NCI-H146 (cell line): ENCODE data around the gene SEC63.
"Not testable (repeated sequence)": the region's sequence is repeated elsewhere in the genome, so short reads cannot be mapped to it uniquely, and the experiment has no call there.

Experiments used
- DNase-seq: peaks from one replicate; lab custom pipeline; 2025; lab: John Stamatoyannopoulos, UW

SEC63 gene

GRCh38 chr6:107957909-107958688 is at the start of gene SEC63:
SEC63 (minus strand) TSS chr6:107958208; CDS start chr6:107958009, 199 bp downstream.
- DNase-seq = peak; percentile 97

- no peak for DNase-seq
Observed at GRCh38 chr6:108005961-108006360, 48.0 kb upstream of the SEC63 start.

- DNase-seq = no peak
Observed at GRCh38 chr6:108004861-108005260, 46.9 kb upstream of the SEC63 start.

- DNase-seq = peak; percentile 82
Observed at GRCh38 chr6:108002365-108003221, 44.6 kb upstream of the SEC63 start.

GRCh38 chr6:108001696-108002231 is 43.8 kb upstream of the SEC63 start:
- DNase-seq = no peak

- not testable (repeated sequence) for DNase-seq
Observed at GRCh38 chr6:108000259-108000658, 42.3 kb upstream of the SEC63 start.

- DNase-seq = no peak
Observed at GRCh38 chr6:107999341-107999740, 41.3 kb upstream of the SEC63 start.

GRCh38 chr6:107991772-107992550 is 34.0 kb upstream of the SEC63 start:
- DNase-seq = no peak

GRCh38 chr6:107991061-107991460 is 33.1 kb upstream of the SEC63 start:
- DNase-seq = no peak

- not testable (repeated sequence) for DNase-seq
Observed at GRCh38 chr6:107990587-107990986, 32.6 kb upstream of the SEC63 start.

GRCh38 chr6:107989166-107990094 is 31.4 kb upstream of the SEC63 start:
- peak; percentile 75 for DNase-seq

GRCh38 chr6:107988570-107988969 is 30.6 kb upstream of the SEC63 start:
- no peak for DNase-seq

GRCh38 chr6:107987805-107988204 is 29.8 kb upstream of the SEC63 start:
- no peak for DNase-seq

- no peak for DNase-seq
Observed at GRCh38 chr6:107985701-107986100, 27.7 kb upstream of the SEC63 start.

- DNase-seq = no peak
Observed at GRCh38 chr6:107983811-107984210, 25.8 kb upstream of the SEC63 start.

GRCh38 chr6:107982486-107982885 is 24.5 kb upstream of the SEC63 start:
- DNase-seq = no peak

GRCh38 chr6:107981695-107982094 is 23.7 kb upstream of the SEC63 start:
- DNase-seq = no peak

GRCh38 chr6:107977283-107977682 is 19.3 kb upstream of the SEC63 start:
- peak; percentile 14 for DNase-seq

GRCh38 chr6:107976155-107976783 is 18.3 kb upstream of the SEC63 start:
- DNase-seq = no peak

GRCh38 chr6:107973594-107973993 is 15.6 kb upstream of the SEC63 start:
- no peak for DNase-seq
